Neuronal stem cell (in vitro differentiated cells): ENCODE results near the gene DDX1.
A peak's percentile ranks its signal among the peaks of the same experiment; 100 is the strongest.

Experiments
- DNase-seq: peaks from one replicate; pipeline ENCODE4 v3.0.0-alpha.2; 2013; ENCODE audit warnings: low spot score
- H2AFZ ChIP-seq: one replicate; pipeline ENCODE4 v1.6.1; 2013; ENCODE audit warnings: mild to moderate bottlenecking, low read length, inconsistent platforms
- H2AK5ac ChIP-seq: 2 replicates; pipeline ENCODE4 v1.6.1; 2013; ENCODE audit warnings: low read depth, mild to moderate bottlenecking, inconsistent platforms, low read length, moderate library complexity, mixed read lengths
- H2BK120ac ChIP-seq: 2 replicates; pipeline ENCODE4 v1.6.1; 2013; ENCODE audit warnings: low read depth, mild to moderate bottlenecking, inconsistent platforms, low read length, moderate library complexity, mixed read lengths
- H2BK12ac ChIP-seq: one replicate; pipeline ENCODE4 v1.6.1; 2013; ENCODE audit warnings: low read length, inconsistent platforms
- H2BK15ac ChIP-seq: 2 replicates; pipeline ENCODE4 v1.6.1; 2013; ENCODE audit warnings: mild to moderate bottlenecking, low read length, inconsistent platforms, mixed read lengths
- H2BK5ac ChIP-seq: one replicate; pipeline ENCODE4 v1.6.1; 2013; ENCODE audit warnings: inconsistent platforms, mild to moderate bottlenecking, low read length, moderate library complexity
- H3K14ac ChIP-seq: one replicate; pipeline ENCODE4 v1.6.1; 2013; ENCODE audit warnings: low read length, inconsistent platforms
- H3K18ac ChIP-seq: 2 replicates; pipeline ENCODE4 v1.6.1; 2013; ENCODE audit warnings: low read length, inconsistent platforms
- H3K23ac ChIP-seq: 2 replicates; pipeline ENCODE4 v1.6.1; 2013; ENCODE audit warnings: low read depth, mild to moderate bottlenecking, mixed read lengths, low read length, inconsistent platforms; ENCODE audit not compliant: poor library complexity
- H3K27ac ChIP-seq: replicated peaks from 3 replicates; pipeline ENCODE4 v1.5.1; 2013; ENCODE audit warnings: low read length, inconsistent platforms
- H3K27me3 ChIP-seq, 3 experiments: 2 replicates each; pipeline ENCODE4 v1.6.1; 2013; ENCODE audit warnings: low read length in 3 of 3, mild to moderate bottlenecking in 2 of 3, inconsistent platforms in 1 of 3, low read depth in 1 of 3, mixed read lengths in 1 of 3, moderate library complexity in 1 of 3; ENCODE audit not compliant: control insufficient read depth in 3 of 3, insufficient read depth in 3 of 3
- H3K36me3 ChIP-seq, 2 donors: replicated peaks in 1 of 2; 2 replicates each; pipeline ENCODE4 v1.6.1; 2013; ENCODE audit warnings: low read length in 2 of 2; ENCODE audit not compliant: control insufficient read depth in 2 of 2, insufficient read depth in 2 of 2
- H3K4ac ChIP-seq: 2 replicates; pipeline ENCODE4 v1.6.1; 2013; ENCODE audit warnings: inconsistent platforms, mild to moderate bottlenecking, low read length, moderate library complexity
- H3K4me1 ChIP-seq, 2 donors: 1 replicate in 1 of 2; 2 replicates in 1 of 2; pipeline ENCODE4 v1.6.1; 2013; ENCODE audit warnings: low read length in 2 of 2, low read depth in 1 of 2; ENCODE audit not compliant: control insufficient read depth in 2 of 2, insufficient read depth in 1 of 2
- H3K4me2 ChIP-seq: one replicate; pipeline ENCODE4 v1.6.1; 2013; ENCODE audit warnings: mild to moderate bottlenecking, low read length, inconsistent platforms; ENCODE audit not compliant: insufficient read depth, poor library complexity, severe bottlenecking
- H3K4me3 ChIP-seq, 2 donors: 2 replicates each; pipeline ENCODE4 v1.5.1; 2013; ENCODE audit warnings: low read length in 2 of 2, mild to moderate bottlenecking in 2 of 2, inconsistent platforms in 1 of 2, moderate library complexity in 1 of 2
- H3K79me1 ChIP-seq: one replicate; pipeline ENCODE4 v1.6.1; 2013; ENCODE audit warnings: low read depth, mild to moderate bottlenecking, inconsistent platforms, low read length, moderate library complexity
- H3K9ac ChIP-seq: one replicate; pipeline ENCODE4 v1.6.1; 2013; ENCODE audit warnings: mild to moderate bottlenecking, low read depth, low read length, inconsistent platforms; ENCODE audit not compliant: poor library complexity
- H3K9me3 ChIP-seq, 2 donors: replicated peaks in 1 of 2; 2 replicates each; pipeline versions ENCODE3 to v1.6.1; 2013; ENCODE audit warnings: low read length in 2 of 2, mild to moderate bottlenecking in 2 of 2, inconsistent platforms in 1 of 2, low read depth in 1 of 2, mixed read lengths in 1 of 2, moderate library complexity in 1 of 2; ENCODE audit not compliant: control insufficient read depth in 2 of 2, insufficient read depth in 1 of 2
- H4K8ac ChIP-seq: one replicate; pipeline ENCODE4 v1.6.1; 2013; ENCODE audit warnings: low read depth, mild to moderate bottlenecking, inconsistent platforms, low read length, moderate library complexity
- H4K91ac ChIP-seq: one replicate; pipeline ENCODE4 v1.6.1; 2013; ENCODE audit warnings: low read length, low read depth, mild to moderate bottlenecking, inconsistent platforms; ENCODE audit not compliant: poor library complexity
- WGBS, 2 donors: extraction: QIAGEN DNeasy Blood & Tissue Kit; methylation state at CpG; one replicate each; pipeline ENCODE4 v1.1.7; 2013; ENCODE audit warnings: missing lambda C conversion rate in 2 of 2, mixed read lengths in 1 of 2; ENCODE audit not compliant: insufficient read length in 2 of 2, insufficient replicate concordance in 1 of 2; ENCODE audit errors: extremely low coverage in 2 of 2; 5-methylcytosine and 5-hydroxymethylcytosine counted together

The DDX1 gene

DNA sequence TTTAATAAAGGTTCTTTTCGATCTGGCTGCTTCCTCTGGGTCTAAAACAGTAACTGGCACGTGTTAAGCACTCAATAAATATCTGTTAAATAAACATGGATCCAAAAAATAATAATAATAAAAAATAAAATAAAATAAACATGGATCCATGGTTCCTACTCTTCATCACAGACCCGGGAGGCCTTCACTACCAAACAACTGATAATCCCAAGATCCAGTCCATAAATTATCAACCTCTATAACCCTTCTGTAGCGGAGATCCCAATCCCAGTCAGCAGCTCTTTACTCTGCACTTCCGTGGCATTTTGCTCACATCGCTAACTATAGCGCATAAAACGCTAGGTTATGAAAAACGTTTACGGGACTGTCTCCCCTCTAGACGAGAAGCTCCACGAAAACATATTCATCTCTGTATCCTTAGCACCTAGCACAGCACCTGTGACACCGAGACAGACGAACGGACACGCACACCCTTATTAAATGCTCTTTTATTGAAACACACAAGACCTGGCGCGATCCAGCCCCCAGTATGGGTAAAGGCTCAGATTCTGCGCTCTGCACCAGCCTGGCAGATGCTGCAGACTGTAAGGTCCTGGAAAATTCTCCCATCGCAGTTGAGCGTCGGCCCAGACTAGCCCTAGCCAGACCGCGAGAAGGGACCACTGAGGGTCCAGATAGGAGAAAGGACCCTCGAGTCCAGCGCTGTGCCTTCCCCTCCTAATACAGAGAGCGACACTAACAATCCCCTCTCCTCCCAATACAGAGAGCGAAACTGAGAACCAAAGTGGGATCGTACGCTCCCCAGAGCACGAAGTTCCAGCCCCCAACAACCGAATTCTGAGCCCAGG lies 31.3 kb upstream of the DDX1 start:
- no peak overlapping the region for H2BK120ac ChIP-seq
- H2BK12ac ChIP-seq: no peak overlapping the region
- H2AFZ ChIP-seq: peak overlapping the region; percentile 90
- peak overlapping the region; percentile 2 for H2BK5ac ChIP-seq
- H3K27me3 ChIP-seq: no peaks in the 10 kb centered on the region
- peak overlapping the region; percentile 62 for H3K18ac ChIP-seq
- H3K23ac ChIP-seq: no peak overlapping the region
- no CpG with 5 or more reads among the region's 32 CpGs for WGBS, 2 donors
- H3K9ac ChIP-seq: peak overlapping the region; percentile 88
- H4K91ac ChIP-seq: no peak overlapping the region
- peaks cover 3 to 23% of the 10 kb centered on the region in 2 donors for H3K4me1 ChIP-seq
- no peak overlapping the region for H4K8ac ChIP-seq
- no peaks in the 10 kb centered on the region for H3K9me3 ChIP-seq
- peak overlapping the region; percentile 84 for H3K4me2 ChIP-seq
- DNase-seq: no peak
- H2BK15ac ChIP-seq: no peak overlapping the region
- H3K79me1 ChIP-seq: peaks cover 3% of the 10 kb centered on the region
- H3K14ac ChIP-seq: no peak overlapping the region
- H3K4me3 ChIP-seq: peak overlapping the region; percentile 80 to 93
- H2AK5ac ChIP-seq: no peak overlapping the region
- no peak overlapping the region for H3K27ac ChIP-seq
- peaks cover 2 to 19% of the 10 kb centered on the region in 2 donors for H3K36me3 ChIP-seq
- no peak overlapping the region for H3K4ac ChIP-seq

DNA sequence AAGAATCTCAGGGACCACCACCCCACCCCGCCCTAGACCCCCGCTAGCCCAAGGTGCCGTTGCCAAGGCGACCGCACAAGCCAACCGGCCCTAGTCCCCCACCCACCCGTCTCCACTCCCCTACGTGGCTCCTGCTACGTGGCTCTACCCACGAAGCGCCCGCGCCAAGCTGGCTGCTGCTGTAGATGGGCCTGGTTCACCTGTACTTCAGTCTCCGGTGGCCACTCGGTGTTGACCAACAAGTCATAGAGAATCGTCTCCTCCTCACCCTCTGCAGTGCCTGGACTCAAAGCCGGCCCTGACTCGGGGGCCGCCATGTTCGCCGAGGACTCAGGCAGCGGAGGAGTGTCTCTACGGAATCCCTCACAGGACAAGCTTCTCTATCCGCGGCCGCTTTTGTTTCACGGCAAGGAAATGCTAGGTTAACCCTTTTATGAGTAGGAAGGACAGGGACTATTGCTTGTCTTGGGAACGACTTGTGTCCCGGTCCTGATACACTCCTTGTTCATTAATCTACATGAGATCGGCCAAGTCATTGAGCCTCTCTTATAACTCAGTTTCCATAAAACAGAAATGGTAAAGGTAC lies 30.6 kb upstream of the DDX1 start, which contains the start of gene NBAS:
Gene NBAS (minus strand): TSS at position 347 of the 586 bp plus-strand sequence. CDS start 30 bp downstream, at position 317.
- Histone ChIP-seq H3K4me1 (peaks cover 3 to 23% of the 10 kb centered on the region in 2 donors), H3K9ac (peak within 1 kb of the TSS; percentile 88), H3K23ac (peak within 1 kb of the TSS; percentile 22), H3K27ac (peak within 1 kb of the TSS; percentile 86), H2BK12ac (no peak within 1 kb of the TSS), H4K8ac (no peak within 1 kb of the TSS), H2BK5ac (peak within 1 kb of the TSS; percentile 2), H2BK15ac (no peak within 1 kb of the TSS), H3K4ac (no peak within 1 kb of the TSS), H2AFZ (peak within 1 kb of the TSS; percentile 90), H3K79me1 (peaks cover 3% of the 10 kb centered on the region), H3K4me2 (peak within 1 kb of the TSS; percentile 84), H3K9me3 (no peaks in the 10 kb centered on the region), H3K4me3 (peak within 1 kb of the TSS; percentile 80 to 93), H2AK5ac (no peak within 1 kb of the TSS), H3K27me3 (no peaks in the 10 kb centered on the region), H2BK120ac (no peak within 1 kb of the TSS), H3K14ac (no peak within 1 kb of the TSS), H4K91ac (no peak within 1 kb of the TSS), H3K36me3 (peaks cover 2 to 12% of the 10 kb centered on the region in 2 donors), H3K18ac (peak within 1 kb of the TSS; percentile 89)
- WGBS, 2 donors: no CpG with 5 or more reads among the region's 30 CpGs
- DNase-seq: peak; percentile 82

DNA sequence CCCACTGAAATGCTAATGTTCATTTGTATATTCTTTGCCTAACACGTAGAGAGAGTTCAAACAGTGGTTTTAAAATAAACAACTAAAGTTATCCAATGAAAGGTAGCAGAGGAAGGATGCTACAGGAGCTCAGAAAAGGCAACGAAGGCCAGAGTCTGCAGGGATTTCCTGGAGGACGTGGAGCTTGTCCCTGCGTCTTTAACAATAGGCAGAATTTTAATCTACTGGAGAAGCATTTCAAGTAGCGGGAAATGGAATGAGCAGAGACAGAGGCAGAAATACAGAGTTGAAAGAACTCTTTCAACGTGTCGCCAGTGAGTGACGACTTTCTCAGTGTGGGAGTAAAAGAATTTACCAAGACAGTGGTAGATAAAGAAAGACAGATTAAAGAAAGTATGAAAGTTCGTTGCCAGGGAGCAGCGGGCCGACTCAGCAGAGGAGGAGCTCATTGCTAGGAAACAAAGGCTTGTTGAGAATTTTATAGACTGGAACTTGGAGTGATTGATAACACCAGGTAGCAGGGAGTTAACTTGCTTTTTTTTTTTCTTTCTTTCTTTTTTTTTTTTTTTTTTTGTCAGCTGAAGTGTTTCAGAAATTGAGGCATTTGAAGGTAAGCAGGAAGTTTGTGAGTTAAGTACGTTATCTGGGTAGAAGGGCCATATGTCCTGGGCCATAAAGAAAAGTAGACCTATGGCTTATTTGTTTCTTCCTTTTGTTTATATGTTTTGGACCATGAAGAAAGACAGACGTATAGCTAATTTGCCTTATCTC lies 29.9 kb upstream of the DDX1 start:
- WGBS, 2 donors: no CpG with 5 or more reads among the region's 13 CpGs
- Histone ChIP-seq H4K8ac (no peak overlapping the region), H2BK120ac (no peak overlapping the region), H3K27me3 (no peaks in the 10 kb centered on the region), H4K91ac (no peak overlapping the region), H3K9ac (no peak overlapping the region), H3K9me3 (no peaks in the 10 kb centered on the region), H3K27ac (peak overlapping the region; percentile 86), H2BK12ac (no peak overlapping the region), H3K79me1 (peaks cover 3% of the 10 kb centered on the region), H2BK15ac (no peak overlapping the region), H3K4me2 (peak overlapping the region; percentile 39), H3K4ac (no peak overlapping the region), H3K23ac (no peak overlapping the region), H3K18ac (no peak overlapping the region), H3K36me3 (peaks cover 2 to 5% of the 10 kb centered on the region in 2 donors), H3K14ac (no peak overlapping the region), H2BK5ac (no peak overlapping the region), H3K4me3 (peak overlapping the region; percentile 43 to 80), H2AK5ac (no peak overlapping the region), H2AFZ (peak overlapping the region; percentile 90), H3K4me1 (peaks cover 3 to 23% of the 10 kb centered on the region in 2 donors)
- DNase-seq: no peak
